Upper lobe of left lung (tissue), 6 donors: ENCODE data around the gene ASTN2. TPM values are rescaled to one million over a fixed set of nuclear protein-coding genes. Genes with fewer than 3 reads are reported as not detected.

Experiments
- ATAC-seq, 2 donors: fragments of 200-7000 bp; cut with Tn5 transposase; one replicate each; pipeline ENCODE4 v1.9.1; 2022; ENCODE audit warnings: mild to moderate bottlenecking in 2 of 2, moderate library complexity in 2 of 2; ENCODE audit not compliant: low FRiP score in 2 of 2
- DNase-seq, 2 donors: peaks; one replicate each; pipeline ENCODE4 v3.0.0-alpha.2; 2019 to 2020
- H3K27ac ChIP-seq, 4 donors: fragments of 200-600 bp; sonication (generic); one replicate each; pipeline ENCODE4 v1.5.1; 2016 to 2019
- H3K27me3 ChIP-seq, 4 donors: fragments of 200-600 bp; sonication (generic); one replicate each; pipeline ENCODE4 v1.5.1; 2017 to 2019
- H3K36me3 ChIP-seq, 4 donors: fragments of 200-600 bp; sonication (generic); one replicate each; pipeline ENCODE4 v1.5.1; 2016 to 2019
- H3K4me1 ChIP-seq, 4 donors: fragments of 200-600 bp; sonication (generic); one replicate each; pipeline ENCODE4 v1.5.1; 2018 to 2019
- H3K4me3 ChIP-seq, 4 donors: fragments of 200-600 bp; sonication (generic); one replicate each; pipeline ENCODE4 v1.5.1; 2017 to 2019; ENCODE audit warnings: mild to moderate bottlenecking in 2 of 4, moderate library complexity in 1 of 4
- H3K9me3 ChIP-seq, 4 donors: fragments of 200-600 bp; sonication (generic); one replicate each; pipeline ENCODE4 v1.5.1; 2018 to 2019
- CTCF ChIP-seq, 6 experiments: fragments of 450-650 bp in 4 of 6; fragments of 200-600 bp in 2 of 6; sonication (generic) in 2 of 6; IDR thresholded peaks; one replicate each; pipeline ENCODE4 v1.5.1; 2016 to 2019; ENCODE audit warnings: antibody characterized with exemption in 6 of 6
- EP300 ChIP-seq, 4 donors: sonication (generic); formaldehyde crosslinking; IDR thresholded peaks; one replicate each; pipeline ENCODE4 v1.5.1; 2017; ENCODE audit warnings: antibody characterized with exemption in 4 of 4, control low read depth in 2 of 4
- POLR2A ChIP-seq, 4 donors: fragments of 450-650 bp; IDR thresholded peaks; one replicate each; pipeline ENCODE4 v1.5.1; 2016 to 2017; ENCODE audit warnings: antibody characterized with exemption in 4 of 4, mild to moderate bottlenecking in 2 of 4
- POLR2AphosphoS5 ChIP-seq, 2 donors: sonication (generic); formaldehyde crosslinking; IDR thresholded peaks; one replicate each; pipeline ENCODE4 v1.5.1; 2017; ENCODE audit warnings: antibody characterized with exemption in 2 of 2
- WGBS, 2 donors: methylation state at CpG; one replicate each; pipeline ENCODE4 v1.1.5; 2017 to 2018; 5-methylcytosine and 5-hydroxymethylcytosine counted together
- total RNA-seq, 6 donors: library from RNA; depleted of rRNA in 4 of 6; stranded (reverse); fragments of >200 nt in 4 of 6; gene quantifications; one replicate each; pipeline versions ENCODE4 v1.1.0 to v1.2.1, GENCODE V29; 2016 to 2021
- donor health status: DM: no; HTN: no; CAD: no; lungs with moderate emphysema.
- donor health status: DM: no; HTN: yes; CAD: no; lungs with severe emphysema.

ASTN2 gene
- total RNA-seq, 6 donors from 2014 or later, result 2.0 to 7.5 (median 3.4) TPM

DNA sequence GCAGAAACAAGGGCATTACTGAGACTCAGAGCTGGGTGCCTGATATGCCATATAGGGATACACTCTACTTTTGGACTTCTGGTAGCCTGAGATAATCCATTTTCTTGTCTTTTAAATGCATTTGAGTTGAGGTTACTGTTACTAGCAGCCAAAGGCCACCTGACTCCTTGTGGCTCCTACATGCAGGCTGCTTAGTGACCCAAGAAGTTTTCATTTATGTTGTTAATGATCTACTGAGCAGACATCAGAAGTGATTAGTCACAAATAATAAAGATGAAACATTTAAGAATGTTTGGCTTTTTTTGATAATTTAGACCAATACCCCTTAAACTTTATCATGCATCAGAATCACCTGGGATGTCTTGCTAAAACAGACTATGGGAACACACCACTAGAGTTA lies 899.3 kb downstream of the ASTN2 start:
- no peaks in the 10 kb centered on the region for H3K36me3 ChIP-seq
- H3K27ac ChIP-seq, result no peak overlapping the region
- H3K9me3 ChIP-seq, result peaks cover 0 to 13% (median 0%) of the 10 kb centered on the region in 4 donors
- H3K4me1 ChIP-seq, result no peaks in the 10 kb centered on the region
- no peak overlapping the region for H3K4me3 ChIP-seq
- H3K27me3 ChIP-seq, result no peaks in the 10 kb centered on the region
- DNase-seq (no peak), ATAC-seq (no peak)
- no peak for TF ChIP-seq POLR2AphosphoS5 (IDR thresholded peaks at IDR 0.05)

GRCh38 chr9:116506685-116507084 lies 908.2 kb downstream of the ASTN2 start:
- DNase-seq (no peak), ATAC-seq (no peak)
- H3K27me3 ChIP-seq, result no peaks in the 10 kb centered on the region
- 89 to 94% methylated on average over 4 of the region's 4 CpGs for WGBS, 2 donors
- no peak overlapping the region for H3K4me3 ChIP-seq
- no peaks in the 10 kb centered on the region for H3K9me3 ChIP-seq
- no peaks in the 10 kb centered on the region for H3K36me3 ChIP-seq
- no peak overlapping the region for H3K27ac ChIP-seq
- no peaks in the 10 kb centered on the region for H3K4me1 ChIP-seq
- TF ChIP-seq POLR2AphosphoS5 (IDR thresholded peaks at IDR 0.05) (no peak), EP300 (IDR thresholded peaks at IDR 0.05) (no peak), CTCF (IDR thresholded peaks at IDR 0.05) (no peak), POLR2A (IDR thresholded peaks at IDR 0.05) (no peak)

DNA sequence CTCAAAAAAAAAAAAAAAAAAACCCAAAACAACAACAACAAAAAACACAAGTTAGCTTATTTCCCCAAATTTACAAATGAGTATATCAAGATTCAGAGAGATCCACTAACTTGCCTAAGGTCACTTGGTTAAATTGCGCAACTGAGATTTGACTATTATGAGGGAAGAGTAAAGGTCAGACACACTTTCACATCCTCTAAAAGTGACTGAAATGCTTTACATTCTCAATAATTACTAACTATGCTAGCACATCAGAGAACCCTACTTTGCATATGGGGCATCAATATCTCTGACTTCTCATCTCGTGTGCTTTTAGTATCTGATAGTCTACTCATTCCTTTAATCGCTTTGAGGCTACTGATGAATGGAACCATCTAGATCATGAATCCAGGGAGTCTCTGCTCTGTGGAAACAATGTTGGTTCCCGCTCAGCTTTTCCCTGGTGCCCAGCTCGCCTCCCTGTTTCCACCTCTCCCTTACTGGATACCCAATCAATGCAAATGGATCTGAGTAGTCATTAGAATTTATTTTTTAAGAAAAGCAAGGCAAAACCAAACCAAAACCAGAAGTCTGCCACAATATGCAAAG lies 909.9 kb downstream of the ASTN2 start:
- Histone ChIP-seq H3K4me3 (no peak overlapping the region), H3K36me3 (no peaks in the 10 kb centered on the region), H3K9me3 (no peaks in the 10 kb centered on the region), H3K4me1 (no peaks in the 10 kb centered on the region), H3K27me3 (no peaks in the 10 kb centered on the region), H3K27ac (no peak overlapping the region)
- no peak for DNase-seq
- no peak for ATAC-seq
- WGBS, 2 donors, result 85 to 88% methylated on average over 5 of the region's 5 CpGs
- TF ChIP-seq EP300 (IDR thresholded peaks at IDR 0.05) (no peak), CTCF (IDR thresholded peaks at IDR 0.05) (no peak), POLR2A (IDR thresholded peaks at IDR 0.05) (no peak)

DNA sequence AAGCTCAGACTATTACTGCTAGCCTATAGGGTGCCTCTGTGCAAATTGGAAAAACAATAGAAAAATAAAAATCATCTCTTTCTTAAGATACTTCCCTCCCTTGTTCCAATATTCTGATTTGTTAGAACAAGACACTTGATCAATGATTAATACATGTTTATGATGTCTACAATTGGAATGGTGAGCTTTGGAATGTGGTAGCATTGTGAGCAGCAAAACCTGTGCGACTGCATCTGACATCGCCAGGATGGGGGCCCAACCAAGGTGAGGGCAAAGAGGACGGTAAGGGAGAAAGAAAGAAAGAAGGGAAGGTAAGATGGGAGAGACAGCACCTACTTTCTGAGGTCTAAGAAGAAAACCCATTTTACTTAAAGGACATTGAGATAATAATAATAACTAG lies 910.8 kb downstream of the ASTN2 start:
- ATAC-seq (no peak), DNase-seq (no peak)
- TF ChIP-seq POLR2AphosphoS5 (IDR thresholded peaks at IDR 0.05) (no peak), POLR2A (IDR thresholded peaks at IDR 0.05) (no peak), EP300 (IDR thresholded peaks at IDR 0.05) (no peak), CTCF (IDR thresholded peaks at IDR 0.05) (no peak)
- 78 to 82% methylated on average over 3 of the region's 3 CpGs for WGBS, 2 donors
- H3K27me3 ChIP-seq, result no peaks in the 10 kb centered on the region
- no peak overlapping the region for H3K27ac ChIP-seq
- H3K36me3 ChIP-seq, result no peaks in the 10 kb centered on the region
- H3K4me1 ChIP-seq, result no peaks in the 10 kb centered on the region
- H3K4me3 ChIP-seq, result no peak overlapping the region
- H3K9me3 ChIP-seq, result no peaks in the 10 kb centered on the region

- H3K36me3 ChIP-seq, result no peaks in the 10 kb centered on the region
- TF ChIP-seq POLR2AphosphoS5 (IDR thresholded peaks at IDR 0.05), result no peak
- TF ChIP-seq CTCF (IDR thresholded peaks at IDR 0.05), result no peak
- no peak for TF ChIP-seq POLR2A (IDR thresholded peaks at IDR 0.05)
- no peak for TF ChIP-seq EP300 (IDR thresholded peaks at IDR 0.05)
- no peaks in the 10 kb centered on the region for H3K27me3 ChIP-seq
- no peak overlapping the region for H3K4me3 ChIP-seq
- DNase-seq (no peak), ATAC-seq (no peak)
- H3K27ac ChIP-seq, result no peak overlapping the region
- no peaks in the 10 kb centered on the region for H3K9me3 ChIP-seq
- no peaks in the 10 kb centered on the region for H3K4me1 ChIP-seq
These were observed 912.1 kb downstream of the ASTN2 start for GRCh38 chr9:116502746-116503145.
